Activated CD4-positive, alpha-beta T cell treated with anti-CD3 and anti-CD28 coated beads, Interleukin-2, Interleukin-6, amounts not matched to agents 100 ng/mL and 50 ng/mL, durations not matched to agents 16 hours and 8 hours (primary cell): Measurements from ENCODE around the gene OSBPL2.

ENCODE experiments used
- DNase-seq: peaks from one replicate; pipeline ENCODE4 v3.0.0-alpha.2; 2020

OSBPL2 gene

DNA sequence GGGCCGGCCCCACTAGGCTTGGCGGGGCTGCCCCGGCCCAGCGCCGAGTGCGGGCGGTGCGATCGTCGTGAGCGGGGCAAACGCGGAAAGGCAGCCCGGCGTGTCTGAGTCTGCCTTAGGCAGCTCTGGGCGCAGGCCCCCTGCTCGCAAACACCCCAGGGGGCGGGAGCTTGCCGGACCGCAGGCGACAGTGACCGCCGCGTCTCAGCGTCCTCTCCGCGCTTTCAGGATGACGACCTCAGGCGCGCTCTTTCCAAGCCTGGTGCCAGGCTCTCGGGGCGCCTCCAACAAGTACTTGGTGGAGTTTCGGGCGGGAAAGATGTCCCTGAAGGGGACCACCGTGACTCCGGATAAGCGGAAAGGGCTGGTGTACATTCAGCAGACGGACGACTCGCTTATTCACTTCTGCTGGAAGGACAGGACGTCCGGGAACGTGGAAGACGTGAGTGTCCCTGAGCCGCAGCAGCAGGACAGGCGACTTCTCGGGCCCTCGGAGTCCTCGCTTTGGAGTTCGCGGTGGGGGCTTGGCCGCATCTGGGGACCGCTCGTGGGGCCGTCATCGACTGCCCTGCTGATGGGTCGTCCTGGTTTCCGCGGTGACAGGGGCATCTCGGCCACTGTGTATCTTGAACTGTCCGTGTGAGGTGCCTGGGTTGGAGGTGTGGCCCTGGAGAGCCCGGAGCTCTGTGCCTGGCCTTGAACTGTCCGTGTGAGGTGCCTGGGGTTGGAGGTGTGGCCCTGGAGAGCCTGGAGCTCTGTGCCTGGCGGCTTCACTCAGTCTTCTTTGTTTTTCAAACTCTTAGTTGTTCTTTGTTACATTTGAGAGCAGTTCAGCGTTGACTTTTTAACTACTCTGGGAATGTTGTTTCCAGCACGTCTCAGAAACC lies 65.3 kb downstream of the OSBPL2 start:
- peak; percentile 27 for DNase-seq

DNA sequence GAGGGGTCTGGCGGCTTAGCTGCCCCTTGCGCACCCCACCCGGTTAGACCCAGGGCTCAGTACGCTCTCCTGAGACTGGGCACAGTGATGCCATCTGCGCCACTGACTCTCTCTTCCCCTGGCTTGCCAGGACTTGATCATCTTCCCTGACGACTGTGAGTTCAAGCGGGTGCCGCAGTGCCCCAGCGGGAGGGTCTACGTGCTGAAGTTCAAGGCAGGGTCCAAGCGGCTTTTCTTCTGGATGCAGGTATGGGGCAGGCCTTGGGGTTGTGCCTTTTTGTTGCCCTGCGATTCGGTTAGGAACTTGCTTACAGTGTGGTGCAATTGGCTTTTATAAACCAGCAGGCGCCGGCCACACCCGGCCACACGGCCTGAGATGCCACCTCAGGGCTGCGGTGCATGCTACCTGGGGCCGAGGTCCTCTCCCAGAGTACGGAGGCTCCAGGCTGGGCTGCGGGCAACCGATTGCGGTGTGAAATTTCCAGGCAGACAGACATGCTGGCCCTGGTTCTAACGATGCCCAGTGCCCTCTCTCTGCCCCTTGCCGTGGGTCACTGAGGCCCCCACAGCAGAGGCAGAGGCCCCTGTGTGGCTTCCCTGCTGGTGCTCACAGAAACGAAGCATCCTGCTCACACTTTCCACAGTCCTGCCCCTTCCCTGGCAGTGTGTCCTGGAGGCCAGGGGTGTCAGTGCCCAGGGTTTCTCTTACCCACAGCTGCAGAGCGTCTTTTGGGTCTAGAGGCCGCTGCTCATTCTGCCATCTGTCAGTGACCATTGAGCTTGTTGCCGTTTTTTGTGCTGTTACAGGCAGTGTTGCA lies 66.2 kb downstream of the OSBPL2 start:
- no peak for DNase-seq

DNA sequence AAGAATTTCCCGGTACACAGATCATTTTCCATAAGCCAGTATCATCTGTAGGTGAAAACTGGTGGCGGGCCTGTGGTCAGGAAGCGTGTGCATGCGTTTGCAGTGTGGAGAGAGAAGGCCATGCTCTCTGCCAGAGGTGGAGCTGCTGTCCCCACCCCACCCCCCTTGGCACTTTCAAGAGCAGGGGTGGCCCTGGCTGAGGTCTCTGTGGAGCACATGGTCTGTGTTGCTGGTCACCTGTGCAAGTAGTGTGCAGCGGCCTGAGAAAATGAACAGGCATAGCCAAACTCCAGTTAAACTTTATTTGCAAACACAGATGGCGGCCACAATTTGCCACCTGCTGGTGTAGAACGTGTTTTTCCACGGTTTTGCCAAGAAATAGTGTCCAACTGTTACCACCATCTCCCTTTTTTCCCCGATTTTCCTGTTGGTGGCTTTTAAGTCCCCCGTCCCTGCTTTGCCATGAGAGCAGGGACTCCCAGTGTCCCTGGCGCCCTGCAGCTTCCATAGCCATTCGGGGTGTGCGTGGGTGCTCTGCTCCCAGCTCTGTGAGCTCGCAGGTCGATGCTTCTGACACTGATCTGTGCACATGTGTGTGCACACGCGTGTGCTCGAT lies 66.9 kb downstream of the OSBPL2 start:
- no peak for DNase-seq

DNA sequence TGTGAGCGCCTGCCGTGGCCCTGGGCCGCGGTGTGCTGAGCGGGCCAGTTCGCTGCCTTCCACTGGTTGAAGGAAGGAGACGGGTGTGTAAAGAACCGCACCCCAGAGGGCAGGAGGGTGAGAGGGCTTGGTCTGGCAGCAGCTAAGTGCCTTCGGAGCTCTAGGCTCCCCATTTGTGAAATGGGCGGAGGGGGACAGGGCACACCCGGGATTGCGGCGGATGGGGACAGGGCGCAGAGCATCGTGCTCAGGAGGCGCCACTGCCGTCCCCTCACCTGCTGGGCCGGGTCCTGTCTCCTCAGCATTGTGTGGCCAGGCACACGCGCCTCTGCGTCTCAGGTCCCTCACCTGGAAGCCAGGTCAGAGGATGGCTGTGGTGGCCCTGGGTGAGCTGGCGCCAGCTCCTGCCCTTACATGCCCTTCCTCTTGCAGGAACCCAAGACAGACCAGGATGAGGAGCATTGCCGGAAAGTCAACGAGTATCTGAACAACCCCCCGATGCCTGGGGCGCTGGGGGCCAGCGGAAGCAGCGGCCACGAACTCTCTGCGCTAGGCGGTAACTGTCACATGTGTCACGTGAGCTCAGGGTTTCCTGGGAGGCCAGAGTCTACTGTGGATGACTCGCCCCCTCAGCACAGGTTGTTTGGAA lies 67.6 kb downstream of the OSBPL2 start:
- no peak for DNase-seq

DNA sequence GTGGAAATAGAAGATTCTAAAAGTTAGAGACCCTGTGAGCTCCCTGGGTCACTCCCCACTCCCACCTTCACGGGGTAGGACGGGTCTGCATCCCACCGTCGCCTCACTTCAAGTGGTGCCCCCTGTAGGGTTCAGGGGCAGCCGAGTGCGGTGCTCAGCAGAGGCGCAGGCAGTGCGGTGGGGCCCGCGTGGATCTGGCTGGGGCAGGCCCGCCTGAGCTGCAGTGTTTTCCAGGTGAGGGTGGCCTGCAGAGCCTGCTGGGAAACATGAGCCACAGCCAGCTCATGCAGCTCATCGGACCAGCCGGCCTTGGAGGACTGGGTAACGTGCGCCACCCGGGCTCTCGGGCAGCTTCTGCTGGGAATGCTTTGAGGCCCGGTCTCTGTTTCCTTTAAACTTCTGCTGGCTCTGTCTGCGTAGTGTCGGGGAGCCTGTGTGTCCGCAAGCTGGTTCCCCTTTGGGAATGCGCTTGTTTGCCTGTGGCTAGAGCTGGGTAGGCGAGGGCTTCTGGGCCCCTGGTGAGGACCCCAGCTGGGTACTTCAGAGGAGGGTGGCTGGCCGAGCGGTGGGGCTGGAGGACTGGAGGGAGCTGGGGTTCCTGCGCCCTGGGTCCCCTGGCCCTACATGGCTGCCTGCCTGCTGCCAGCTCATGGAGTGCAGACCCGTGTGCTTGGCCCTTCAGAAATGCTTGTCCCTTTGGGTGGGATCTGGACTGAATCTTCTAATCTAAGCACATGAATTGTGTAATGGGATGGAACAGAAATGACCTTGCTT lies 68.3 kb downstream of the OSBPL2 start:
- no peak for DNase-seq

DNA sequence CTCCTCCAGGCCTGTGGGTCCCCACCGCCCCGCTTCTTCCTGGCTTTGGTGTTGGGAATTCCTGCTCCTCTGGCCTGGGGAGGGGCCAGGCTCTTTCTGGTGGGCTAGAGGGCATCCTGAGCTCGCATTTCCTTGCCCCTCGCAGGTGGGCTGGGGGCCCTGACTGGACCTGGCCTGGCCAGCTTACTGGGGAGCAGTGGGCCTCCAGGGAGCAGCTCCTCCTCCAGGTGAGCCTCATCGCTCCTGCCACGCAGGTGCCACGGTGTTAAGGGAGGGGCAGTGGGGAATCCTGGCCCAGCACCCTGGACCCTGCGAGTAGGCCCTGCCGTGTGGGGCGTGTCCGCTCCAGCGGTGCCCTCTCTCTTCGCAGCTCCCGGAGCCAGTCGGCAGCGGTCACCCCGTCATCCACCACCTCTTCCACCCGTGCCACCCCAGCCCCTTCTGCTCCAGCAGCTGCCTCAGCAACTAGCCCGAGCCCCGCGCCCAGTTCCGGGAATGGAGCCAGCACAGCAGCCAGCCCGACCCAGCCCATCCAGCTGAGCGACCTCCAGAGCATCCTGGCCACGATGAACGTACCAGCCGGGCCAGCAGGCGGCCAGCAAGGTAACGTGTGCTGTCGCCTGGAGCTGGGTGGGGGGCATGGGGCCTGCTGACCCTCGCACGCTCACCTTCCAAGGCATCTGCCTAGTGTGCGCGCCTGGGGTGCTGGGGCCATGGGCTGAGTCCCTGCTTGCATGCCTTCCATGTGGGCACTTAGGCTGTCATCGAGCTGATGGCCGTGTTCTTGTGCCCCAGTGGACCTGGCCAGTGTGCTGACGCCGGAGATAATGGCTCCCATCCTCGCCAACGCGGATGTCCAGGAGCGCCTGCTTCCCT lies 69.1 kb downstream of the OSBPL2 start:
- no peak for DNase-seq

DNA sequence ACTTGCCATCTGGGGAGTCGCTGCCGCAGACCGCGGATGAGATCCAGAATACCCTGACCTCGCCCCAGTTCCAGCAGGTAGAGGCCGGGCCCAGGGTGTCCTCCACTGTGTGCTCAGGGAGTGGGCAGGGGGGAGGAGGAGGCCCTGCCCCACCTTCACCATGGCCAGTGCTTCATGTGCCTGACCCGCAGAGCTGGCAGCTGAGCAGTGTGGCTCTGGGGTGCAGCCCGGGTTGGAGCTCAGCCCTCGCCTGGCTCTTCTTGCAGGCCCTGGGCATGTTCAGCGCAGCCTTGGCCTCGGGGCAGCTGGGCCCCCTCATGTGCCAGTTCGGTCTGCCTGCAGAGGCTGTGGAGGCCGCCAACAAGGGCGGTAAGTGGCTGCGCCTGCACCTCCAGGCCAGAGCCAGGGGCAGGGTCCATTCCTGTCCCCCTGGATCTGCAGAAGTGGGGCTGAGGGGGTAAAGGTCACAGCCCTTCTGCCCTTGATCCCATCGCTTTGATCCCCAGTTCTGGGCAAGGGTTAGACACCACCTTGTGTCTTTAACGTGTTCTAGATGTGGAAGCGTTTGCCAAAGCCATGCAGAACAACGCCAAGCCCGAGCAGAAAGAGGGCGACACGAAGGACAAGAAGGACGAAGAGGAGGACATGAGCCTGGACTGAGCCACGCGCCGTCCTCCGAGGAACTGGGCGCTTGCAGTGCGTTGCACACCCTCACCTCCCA lies 69.9 kb downstream of the OSBPL2 start:
- DNase-seq, result no peak

DNA sequence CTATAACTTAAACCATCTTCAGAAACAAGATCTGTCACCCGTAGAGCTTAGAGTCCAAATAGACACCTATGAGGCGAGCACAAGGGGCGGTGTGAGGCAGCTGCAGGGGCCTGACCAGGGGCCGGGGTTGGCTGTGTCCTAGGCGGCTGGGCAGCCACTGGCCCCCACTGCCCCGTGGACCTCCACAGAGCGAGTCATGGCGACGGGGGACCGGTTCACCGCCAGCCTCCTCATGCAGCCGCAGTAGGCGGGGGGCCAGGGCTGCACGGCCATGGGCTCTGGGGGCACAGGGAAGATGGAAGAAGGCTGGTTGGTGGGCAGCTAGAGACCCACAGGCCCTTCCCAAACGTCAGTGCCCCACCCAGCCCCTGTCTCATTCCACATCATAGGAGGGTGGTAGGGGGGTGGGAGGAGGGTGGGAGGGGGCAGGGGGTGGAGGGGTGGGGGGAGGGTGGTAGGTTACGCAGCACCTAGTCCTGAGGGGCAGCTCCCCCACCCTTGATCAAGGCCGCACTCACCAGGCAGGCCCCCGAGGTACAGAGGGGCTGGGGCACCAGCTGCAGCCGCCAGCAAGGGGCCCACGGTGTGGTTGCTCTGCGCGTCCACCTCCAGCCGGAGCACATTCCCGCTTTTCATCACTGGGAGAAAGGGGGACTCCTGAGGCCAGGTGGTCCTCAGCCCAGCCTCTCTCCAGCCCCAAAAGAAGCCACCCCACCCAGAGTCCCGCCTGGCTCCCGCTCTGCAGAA lies 71.0 kb downstream of the OSBPL2 start:
- no peak for DNase-seq

DNA sequence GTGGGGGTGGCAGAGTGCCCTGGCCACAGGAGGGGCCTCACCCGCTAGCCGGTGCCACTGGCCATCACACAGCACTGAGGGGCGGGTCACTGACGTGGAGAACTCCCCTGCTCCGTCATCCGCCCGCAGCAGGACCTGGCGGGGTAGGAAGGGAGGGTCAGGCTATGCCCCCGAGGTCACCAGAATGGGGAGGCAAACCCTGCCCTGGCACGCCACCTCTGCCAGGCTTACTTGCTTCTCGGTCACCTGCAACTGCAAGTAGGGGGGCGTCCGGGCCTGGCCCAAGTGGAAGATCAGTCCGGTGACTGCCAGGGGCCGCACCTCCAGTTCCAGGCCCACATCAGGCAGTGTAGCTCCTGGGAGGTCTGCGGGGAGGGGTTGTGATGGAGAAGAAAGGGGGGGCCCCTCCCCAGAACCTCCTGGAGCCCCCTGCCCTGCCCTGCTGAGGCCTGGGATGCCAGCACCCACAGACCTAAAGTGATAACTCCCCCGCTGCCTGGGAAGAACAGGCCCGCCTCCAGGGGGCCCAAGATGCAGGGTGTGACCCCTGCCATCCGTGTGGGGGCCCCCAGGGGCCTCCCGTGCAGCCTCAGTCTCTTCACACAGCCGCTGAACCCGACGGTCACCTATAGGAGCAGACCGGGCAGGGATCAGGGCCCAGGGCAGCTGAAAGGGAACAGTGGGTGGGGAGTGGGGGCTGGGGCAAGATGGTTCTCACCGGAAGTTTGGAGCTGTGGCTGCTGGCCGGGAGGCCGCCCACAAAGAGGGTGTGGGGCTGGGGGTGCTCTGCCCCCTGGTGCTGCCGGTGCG lies 71.8 kb downstream of the OSBPL2 start:
- no peak for DNase-seq

DNA sequence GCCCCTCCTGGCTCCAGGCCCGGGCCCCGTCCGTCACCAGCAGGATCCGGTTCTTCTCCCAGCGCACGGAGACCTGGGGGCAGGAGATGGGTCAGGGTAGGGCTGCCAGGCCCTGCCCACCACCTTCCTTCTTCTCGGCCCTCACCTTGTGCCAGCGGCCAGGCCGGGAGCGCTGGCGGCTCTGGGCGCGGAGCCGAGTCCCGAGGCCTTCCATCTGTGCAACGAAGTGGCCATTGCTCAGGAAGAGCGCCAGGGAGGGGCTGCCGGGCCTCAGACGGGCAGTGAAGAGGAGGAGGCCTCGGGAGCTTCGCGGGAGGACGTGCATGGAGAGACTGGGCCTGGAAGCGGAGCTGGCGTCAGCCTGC lies 72.4 kb downstream of the OSBPL2 start:
- no peak for DNase-seq

DNA sequence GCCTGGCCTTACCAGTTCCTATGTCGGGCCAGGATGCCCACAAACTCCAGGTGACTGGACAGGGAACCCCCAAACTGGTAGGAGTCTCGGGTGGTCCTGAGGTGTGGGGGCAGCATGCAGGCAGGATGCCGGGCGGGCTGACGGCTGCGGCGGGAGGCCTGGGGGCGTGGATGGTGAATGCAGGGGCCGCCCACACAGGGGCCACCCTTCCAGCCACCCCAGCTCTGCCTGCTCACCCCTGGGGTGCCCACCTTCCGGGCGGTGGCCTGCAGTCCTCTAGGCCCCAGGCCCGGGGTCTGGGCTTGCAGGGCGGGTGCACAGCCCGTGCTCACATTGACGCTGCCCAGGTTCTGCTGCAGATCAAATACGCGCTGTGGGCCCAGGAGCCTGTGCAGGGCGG lies 72.8 kb downstream of the OSBPL2 start:
- DNase-seq, result no peak

DNA sequence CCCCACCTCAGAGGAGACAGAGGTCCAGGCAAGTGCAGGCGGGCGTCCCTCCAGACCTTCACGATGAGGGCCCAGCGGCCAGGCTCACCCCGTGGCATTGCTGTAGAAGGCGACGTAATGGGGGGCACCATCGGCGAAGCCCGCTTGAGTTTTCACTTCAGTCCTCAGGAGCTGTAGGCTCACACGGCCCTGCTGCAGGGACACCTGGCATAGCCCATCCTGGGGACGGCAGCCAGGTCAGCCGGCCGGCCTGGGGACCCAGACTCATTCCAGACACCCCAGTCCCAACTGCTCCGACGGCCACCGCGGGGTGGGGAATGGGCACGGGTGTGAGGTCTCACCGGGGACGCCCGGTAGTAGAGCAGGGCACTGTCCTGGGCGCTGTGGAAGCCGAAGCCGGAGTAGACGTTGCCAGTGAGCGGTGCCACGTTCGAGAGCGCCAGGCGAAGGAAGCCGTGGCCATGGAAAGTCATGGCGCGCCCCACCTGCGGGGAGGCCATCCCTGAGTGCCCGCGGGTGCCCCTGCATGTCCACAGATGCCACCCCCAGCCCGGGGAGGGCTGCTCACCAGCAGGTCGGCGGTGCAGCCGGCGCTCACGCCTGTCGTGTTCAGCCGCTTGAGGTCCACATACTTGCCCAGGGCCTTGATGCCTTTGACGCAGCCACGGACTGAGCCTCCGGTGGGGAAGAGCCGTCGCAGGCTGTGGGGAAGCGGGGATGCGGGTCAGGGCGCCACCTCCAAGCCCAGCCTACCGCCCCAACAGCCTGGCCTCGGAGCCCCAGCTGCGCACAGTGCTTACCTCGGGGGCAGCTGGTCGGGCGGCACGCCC lies 73.7 kb downstream of the OSBPL2 start:
- DNase-seq, result no peak

DNA sequence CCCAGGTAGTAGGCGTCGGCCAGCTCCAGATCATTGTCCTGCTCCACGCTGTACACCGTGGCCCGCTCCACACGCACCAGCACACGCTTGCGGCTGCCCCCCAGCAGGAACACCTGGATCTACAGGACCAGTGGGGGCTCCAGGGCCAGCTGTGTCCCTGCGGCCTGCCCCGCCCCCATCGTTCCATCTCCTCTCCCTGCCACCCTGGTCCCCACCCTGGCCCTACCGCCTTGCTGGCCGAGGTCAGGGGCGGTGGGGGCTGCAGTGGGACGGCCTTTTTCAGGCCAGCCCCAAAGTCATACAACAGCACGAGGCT lies 74.3 kb downstream of the OSBPL2 start:
- DNase-seq, result no peak

DNA sequence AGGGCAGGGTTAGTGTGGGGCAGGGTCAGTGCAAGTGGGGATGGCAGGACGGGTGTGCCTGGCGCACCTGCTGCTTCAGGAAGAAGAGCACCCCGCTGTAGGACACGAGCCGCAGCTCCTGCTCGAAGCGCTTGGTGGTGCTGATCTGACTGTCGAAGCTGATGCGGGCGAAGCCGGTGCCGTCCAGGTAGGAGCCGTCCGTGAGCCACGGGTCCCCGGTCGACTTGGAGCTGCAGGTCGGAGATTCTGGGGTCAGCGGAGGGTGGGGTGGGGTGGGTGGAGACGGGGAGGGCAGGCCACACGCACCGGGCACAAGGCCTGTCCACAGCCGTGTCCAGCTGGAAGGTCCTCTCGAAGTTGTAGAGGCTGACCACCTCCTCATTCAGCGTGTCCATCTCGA lies 74.7 kb downstream of the OSBPL2 start:
- no peak for DNase-seq

DNA sequence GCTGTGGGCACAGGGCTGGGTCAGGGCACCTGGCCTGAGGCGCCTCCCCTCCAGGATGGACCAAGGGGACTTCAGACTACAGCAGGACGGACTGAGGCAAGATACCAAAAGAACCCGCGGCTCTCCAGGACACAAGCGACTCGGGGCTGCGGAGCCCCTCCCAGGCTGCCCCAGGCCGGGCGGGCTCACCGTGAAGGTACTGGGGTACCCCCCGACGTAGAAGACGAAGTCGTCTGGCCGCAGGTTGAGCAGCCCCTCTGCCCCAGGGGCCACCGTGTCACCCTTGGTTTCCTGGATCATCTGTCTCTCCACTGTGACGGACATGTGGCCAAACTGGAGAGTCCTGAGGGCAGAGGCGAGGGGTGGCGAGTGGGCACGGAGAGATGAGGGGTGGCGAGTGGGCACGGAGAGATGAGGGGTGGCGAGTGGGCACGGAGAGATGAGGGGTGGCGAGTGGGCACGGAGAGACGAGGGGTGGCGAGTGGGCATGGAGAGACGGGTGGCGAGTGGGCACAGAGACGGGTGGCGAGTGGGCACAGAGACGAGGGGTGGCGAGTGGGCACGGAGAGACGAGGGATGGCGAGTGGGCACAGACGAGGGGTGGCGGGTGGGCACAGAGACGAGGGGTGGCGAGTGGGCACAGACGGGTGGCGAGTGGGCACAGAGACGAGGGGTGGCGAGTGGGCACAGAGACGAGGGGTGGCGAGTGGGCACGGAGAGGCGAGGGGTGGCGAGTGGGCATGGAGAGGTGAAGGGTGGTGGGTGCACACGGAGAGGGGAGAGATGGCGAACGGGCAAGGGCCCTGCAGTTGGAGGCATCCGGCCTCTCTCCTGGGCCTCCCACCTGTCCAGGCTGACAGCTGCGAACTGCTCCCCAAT lies 75.4 kb downstream of the OSBPL2 start:
- DNase-seq, result no peak

DNA sequence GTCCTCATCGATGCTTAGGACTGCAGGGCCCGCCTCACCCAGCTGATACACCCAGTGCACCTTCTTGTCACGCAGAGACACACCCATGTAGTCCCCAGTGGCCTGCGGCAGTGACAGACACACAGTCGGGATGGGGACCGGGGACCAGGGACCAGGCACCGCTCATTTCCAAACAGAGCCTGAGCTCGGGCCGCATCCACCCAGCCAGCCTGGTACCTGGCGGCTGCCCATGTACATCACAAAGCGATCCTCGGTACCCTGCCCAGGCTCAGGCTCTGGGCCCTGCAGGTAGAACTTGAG lies 76.0 kb downstream of the OSBPL2 start:
- DNase-seq, result no peak

DNA sequence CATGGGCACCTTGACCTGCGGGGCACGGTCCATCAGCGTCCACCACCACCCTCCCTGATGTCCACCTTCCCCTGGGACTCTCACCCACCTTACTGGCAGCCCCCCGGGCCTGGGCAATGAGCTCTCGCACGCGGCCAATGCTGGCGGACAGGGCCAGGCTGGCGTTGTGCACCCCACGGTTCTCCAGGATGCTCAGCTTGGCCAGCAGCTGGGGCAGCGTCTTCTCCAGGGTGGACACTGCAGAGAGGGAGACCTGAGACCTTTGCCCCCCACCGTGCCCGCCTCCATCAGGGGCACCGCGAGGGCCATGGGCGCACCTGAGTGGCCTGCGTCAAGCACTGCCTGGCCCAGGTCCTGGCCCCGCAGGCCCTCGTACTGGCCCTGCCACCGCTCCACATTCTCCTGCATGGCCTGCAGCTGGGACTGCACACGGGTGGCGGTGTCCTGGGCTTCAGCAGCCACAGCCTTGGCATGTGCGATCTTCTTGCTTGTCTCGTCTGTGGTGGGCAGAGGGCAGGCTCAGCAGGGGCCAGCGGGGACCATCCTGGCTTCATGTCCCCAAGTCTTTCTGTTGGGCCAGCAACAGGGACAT lies 76.5 kb downstream of the OSBPL2 start:
- DNase-seq, result no peak
